DND-41 (cell line): ENCODE measurements around the gene DNASE2.

Experiments
- EZH2 ChIP-seq: IDR thresholded peaks from 3 replicates; pipeline ENCODE4 v1.6.1; 2012; ENCODE audit warnings: borderline replicate concordance, low read depth, mild to moderate bottlenecking, moderate library complexity, low read length, inconsistent platforms; ENCODE audit not compliant: severe bottlenecking
- TF ChIP-seq, protein P1 (sequence below): IDR thresholded peaks from 2 replicates; pipeline ENCODE4 v1.5.1; 2012; ENCODE audit warnings: borderline replicate concordance, low read length, moderate library complexity, mild to moderate bottlenecking; ENCODE audit not compliant: poor library complexity, severe bottlenecking; ENCODE audit errors: extremely low read depth

- TF ChIP-seq, protein P1, sequence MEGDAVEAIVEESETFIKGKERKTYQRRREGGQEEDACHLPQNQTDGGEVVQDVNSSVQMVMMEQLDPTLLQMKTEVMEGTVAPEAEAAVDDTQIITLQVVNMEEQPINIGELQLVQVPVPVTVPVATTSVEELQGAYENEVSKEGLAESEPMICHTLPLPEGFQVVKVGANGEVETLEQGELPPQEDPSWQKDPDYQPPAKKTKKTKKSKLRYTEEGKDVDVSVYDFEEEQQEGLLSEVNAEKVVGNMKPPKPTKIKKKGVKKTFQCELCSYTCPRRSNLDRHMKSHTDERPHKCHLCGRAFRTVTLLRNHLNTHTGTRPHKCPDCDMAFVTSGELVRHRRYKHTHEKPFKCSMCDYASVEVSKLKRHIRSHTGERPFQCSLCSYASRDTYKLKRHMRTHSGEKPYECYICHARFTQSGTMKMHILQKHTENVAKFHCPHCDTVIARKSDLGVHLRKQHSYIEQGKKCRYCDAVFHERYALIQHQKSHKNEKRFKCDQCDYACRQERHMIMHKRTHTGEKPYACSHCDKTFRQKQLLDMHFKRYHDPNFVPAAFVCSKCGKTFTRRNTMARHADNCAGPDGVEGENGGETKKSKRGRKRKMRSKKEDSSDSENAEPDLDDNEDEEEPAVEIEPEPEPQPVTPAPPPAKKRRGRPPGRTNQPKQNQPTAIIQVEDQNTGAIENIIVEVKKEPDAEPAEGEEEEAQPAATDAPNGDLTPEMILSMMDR: no peak
- no peak for TF ChIP-seq EZH2
Measured at GRCh38 chr19:12825254-12826131, 55.8 kb downstream of the DNASE2 start.
